ENCODE data around the gene MGAT4D. TPM values are rescaled to one million over a fixed set of nuclear protein-coding genes. Genes with fewer than 3 reads are reported as not detected.
"Not testable (repeated sequence)": the region's sequence is repeated elsewhere in the genome, so short reads cannot be mapped to it uniquely, and the experiment has no call there.

Gene MGAT4D
- total RNA-seq, 1 experiment from 2014 or later, result not detected

- Histone ChIP-seq H2AFZ (ENCODE audit: low read depth, low read length, poor library complexity, severe bottlenecking) (no peak overlapping the region), H3K4me2 (ENCODE audit: low read length) (no peak overlapping the region), H3K4me3 (replicated peaks in 1 of 2; ENCODE audit: low read depth in 1 of 2, low read length in 2 of 2) (no peak overlapping the region), H4K20me1 (ENCODE audit: insufficient read depth) (no peaks in the 10 kb centered on the region), H3K9me3 (ENCODE audit: control insufficient read depth in 1 of 2, insufficient read depth in 1 of 2, low read depth in 1 of 2, low read length in 2 of 2) (no peaks in the 10 kb centered on the region), H3K27me3 (ENCODE audit: insufficient read depth, low read length) (no peaks in the 10 kb centered on the region), H3K9me2 (ENCODE audit: insufficient read depth) (no peaks in the 10 kb centered on the region), H3K9ac (ENCODE audit: low read length) (no peak overlapping the region), H3K27ac (ENCODE audit: low read depth, low read length) (no peak overlapping the region), H3K36me3 (ENCODE audit: control insufficient read depth in 1 of 2, insufficient read depth in 2 of 2, low read length in 2 of 2) (no peaks in the 10 kb centered on the region), H3K79me2 (ENCODE audit: insufficient read depth, low read length) (no peaks in the 10 kb centered on the region), H3K4me1 (ENCODE audit: control insufficient read depth in 1 of 2, insufficient read depth in 2 of 2, low read length in 2 of 2) (no peaks in the 10 kb centered on the region)
- intact Hi-C loops (cut with micrococcal nuclease), result no loop called here
- RAD21 ChIA-PET (ENCODE audit: low non-redundant PET in 1 of 2, low total read pairs in 2 of 2, uncharacterized antibody in 2 of 2, unreplicated experiment in 2 of 2), result no interaction called here
- ATAC-seq, result no peak
- no peak for DNase-seq (ENCODE audit: low read depth, low spot score)
- CTCF ChIA-PET, result no interaction called here
- TF ChIP-seq EGR1 (IDR thresholded peaks at IDR 0.05; ENCODE audit: low read depth) (no peak), EZH2 (IDR thresholded peaks at IDR 0.05) (no peak), SP1 (IDR thresholded peaks at IDR 0.05; ENCODE audit: low read depth) (no peak), SRF (IDR thresholded peaks at IDR 0.05; ENCODE audit: low read depth) (no peak), FOSL1 (IDR thresholded peaks at IDR 0.05; ENCODE audit: low read depth) (no peak), SIN3A (IDR thresholded peaks at IDR 0.05; ENCODE audit: low read depth) (no peak), EZH2phosphoT487 (IDR thresholded peaks at IDR 0.05; ENCODE audit: borderline replicate concordance) (no peak), CBX3 (IDR thresholded peaks at IDR 0.05; ENCODE audit: low read depth) (no peak), JUND (IDR thresholded peaks at IDR 0.05) (no peak), ZNF274 (IDR thresholded peaks at IDR 0.05; ENCODE audit: low read depth, low read length) (no peak), ATF3 (IDR thresholded peaks at IDR 0.05) (no peak), ZFX (IDR thresholded peaks at IDR 0.05) (no peak), TCF7L2 (IDR thresholded peaks at IDR 0.05; ENCODE audit: borderline replicate concordance, extremely low read depth, insufficient read depth, insufficient read length) (no peak), ELF1 (IDR thresholded peaks at IDR 0.05; ENCODE audit: borderline replicate concordance, low read depth) (no peak), RAD21 (IDR thresholded peaks at IDR 0.05; ENCODE audit: low read depth) (no peak), ZBTB33 (IDR thresholded peaks at IDR 0.05; ENCODE audit: extremely low read depth, insufficient replicate concordance, low read length) (no peak)
- TF ChIP-seq, protein P1, sequence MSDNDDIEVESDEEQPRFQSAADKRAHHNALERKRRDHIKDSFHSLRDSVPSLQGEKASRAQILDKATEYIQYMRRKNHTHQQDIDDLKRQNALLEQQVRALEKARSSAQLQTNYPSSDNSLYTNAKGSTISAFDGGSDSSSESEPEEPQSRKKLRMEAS (IDR thresholded peaks at IDR 0.05), result no peak
- POLR2A ChIA-PET, result no interaction called here
- no TSS peak for BruUV-seq (replicated peaks)
Measured at GRCh38 chr4:140515423-140515822, 17.3 kb upstream of the MGAT4D start.

GRCh38 chr4:140513765-140514164 is 15.7 kb upstream of the MGAT4D start:
- H3K9ac ChIP-seq (ENCODE audit: low read length); POLR2A ChIA-PET; H3K36me3 ChIP-seq (ENCODE audit: control insufficient read depth in 1 of 2, insufficient read depth in 2 of 2, low read length in 2 of 2); H3K79me2 ChIP-seq (ENCODE audit: insufficient read depth, low read length); RAD21 ChIA-PET (ENCODE audit: low non-redundant PET in 1 of 2, low total read pairs in 2 of 2, uncharacterized antibody in 2 of 2, unreplicated experiment in 2 of 2); H3K4me1 ChIP-seq (ENCODE audit: control insufficient read depth in 1 of 2, insufficient read depth in 2 of 2, low read length in 2 of 2); BruUV-seq (replicated peaks); H3K27ac ChIP-seq (ENCODE audit: low read depth, low read length); H2AFZ ChIP-seq (ENCODE audit: low read depth, low read length, poor library complexity, severe bottlenecking); H3K9me3 ChIP-seq (ENCODE audit: control insufficient read depth in 1 of 2, insufficient read depth in 1 of 2, low read depth in 1 of 2, low read length in 2 of 2); H4K20me1 ChIP-seq (ENCODE audit: insufficient read depth); H3K9me2 ChIP-seq (ENCODE audit: insufficient read depth); H3K27me3 ChIP-seq (ENCODE audit: insufficient read depth, low read length); DNase-seq (ENCODE audit: low read depth, low spot score); H3K4me2 ChIP-seq (ENCODE audit: low read length); intact Hi-C loops (cut with micrococcal nuclease); ATAC-seq; H3K4me3 ChIP-seq (replicated peaks in 1 of 2; ENCODE audit: low read depth in 1 of 2, low read length in 2 of 2); CTCF ChIA-PET: not testable (repeated sequence)

All from HCT116 (cell line).